Measurements from ENCODE around the gene TMEM38A.

Gene TMEM38A

GRCh38 chr19:16660763-16661479 is at the start of gene TMEM38A:
TMEM38A (plus strand) TSS chr19:16661139; CDS start chr19:16661218, 79 bp downstream.
- FAIRE-seq (no peak), DNase-seq (ENCODE audit: extremely low spot score, insufficient read length, low read depth) (no peak)

DNA sequence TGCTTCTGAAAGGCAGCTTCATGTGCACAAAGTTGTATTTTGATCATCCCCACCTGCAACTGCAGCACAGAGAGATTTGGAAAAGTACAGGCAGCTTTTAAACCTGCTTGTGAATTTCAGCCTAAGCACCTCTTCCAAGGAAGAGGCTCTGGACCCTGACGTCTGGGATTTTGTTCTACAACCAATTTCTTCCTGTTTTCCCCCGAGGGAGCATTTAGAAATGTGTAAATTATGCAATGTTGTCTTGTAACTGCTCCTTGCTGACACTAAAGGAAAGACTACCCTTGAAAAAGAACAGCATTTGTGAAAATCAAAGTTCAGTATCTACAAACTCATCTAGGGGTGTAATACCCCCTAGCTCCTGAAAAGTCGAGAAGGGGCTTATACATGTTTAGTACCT is 48.3 kb upstream of the TMEM38A start:
- no peak for FAIRE-seq
- no peak for DNase-seq (ENCODE audit: extremely low spot score, insufficient read length, low read depth)

- DNase-seq (ENCODE audit: extremely low spot score, insufficient read length, low read depth): no peak
- FAIRE-seq: no peak
Observed at GRCh38 chr19:16613841-16614240, 47.1 kb upstream of the TMEM38A start.

- no peak for FAIRE-seq
- no peak for DNase-seq (ENCODE audit: extremely low spot score, insufficient read length, low read depth)
Observed at GRCh38 chr19:16614941-16615340, 46.0 kb upstream of the TMEM38A start.

- FAIRE-seq (no peak), DNase-seq (ENCODE audit: extremely low spot score, insufficient read length, low read depth) (no peak)
Observed at GRCh38 chr19:16615808-16616207, 45.1 kb upstream of the TMEM38A start.

DNA sequence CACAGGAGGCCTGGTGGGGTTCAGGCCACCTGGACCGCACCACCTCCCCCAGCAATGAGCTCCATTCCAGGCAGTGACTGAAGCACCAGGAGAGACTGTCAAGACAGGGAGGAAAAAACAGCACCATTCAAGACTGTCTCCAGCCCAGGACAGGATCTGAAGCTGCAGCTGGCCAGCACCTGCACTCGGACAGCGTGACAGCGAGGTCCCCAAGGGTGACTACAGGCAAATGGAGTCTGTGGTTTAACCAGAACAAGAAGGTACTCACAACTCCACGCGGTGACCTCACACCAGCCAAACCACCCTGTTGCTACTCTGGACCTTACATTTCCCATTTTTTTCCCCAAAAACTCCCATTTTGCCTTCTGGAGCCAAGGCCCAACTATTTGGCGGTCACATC is 42.7 kb upstream of the TMEM38A start:
- FAIRE-seq: no peak
- DNase-seq (ENCODE audit: extremely low spot score, insufficient read length, low read depth): no peak

DNA sequence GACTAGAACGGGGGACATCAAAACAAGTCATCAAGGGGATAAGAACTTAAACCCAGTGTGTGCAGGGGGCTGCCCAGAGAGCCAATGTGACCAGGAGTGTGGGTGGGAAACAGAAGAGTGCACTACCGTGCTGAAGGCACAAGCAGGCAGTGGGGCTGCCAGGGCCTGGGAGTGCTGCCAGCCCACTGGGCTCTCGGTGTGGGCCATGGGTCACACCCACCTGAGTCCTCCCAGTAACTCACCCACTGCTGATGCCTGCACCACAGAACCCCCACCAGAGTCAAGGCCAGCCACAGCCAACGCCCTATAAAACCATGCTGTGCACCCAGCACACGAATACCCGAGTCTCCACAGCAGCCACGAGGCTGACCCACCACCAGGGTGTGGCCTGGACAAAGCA is 41.5 kb upstream of the TMEM38A start:
- DNase-seq (ENCODE audit: extremely low spot score, insufficient read length, low read depth): no peak
- FAIRE-seq: no peak

GRCh38 chr19:16620018-16620417 is 40.9 kb upstream of the TMEM38A start:
- FAIRE-seq: no peak
- no peak for DNase-seq (ENCODE audit: extremely low spot score, insufficient read length, low read depth)

DNA sequence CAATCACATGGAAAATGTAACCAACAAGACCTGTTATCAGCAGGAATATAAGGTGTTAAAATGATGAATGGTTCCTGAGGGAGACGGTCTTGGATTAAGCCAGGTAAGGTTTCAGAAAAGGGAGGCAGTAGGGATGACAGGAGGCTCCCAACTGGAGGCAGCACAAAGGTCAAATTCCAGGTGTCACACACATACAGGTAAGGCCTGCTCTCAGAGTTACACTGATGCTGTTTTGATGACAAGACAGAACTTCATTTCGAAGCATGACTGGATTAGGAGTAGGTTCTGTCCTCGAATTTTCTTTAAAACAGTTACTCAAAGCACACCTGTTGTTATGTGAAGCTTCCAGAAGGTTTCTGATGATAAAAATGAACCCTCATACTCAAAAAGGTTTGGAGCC is 40.4 kb upstream of the TMEM38A start:
- FAIRE-seq (no peak), DNase-seq (ENCODE audit: extremely low spot score, insufficient read length, low read depth) (no peak)

DNA sequence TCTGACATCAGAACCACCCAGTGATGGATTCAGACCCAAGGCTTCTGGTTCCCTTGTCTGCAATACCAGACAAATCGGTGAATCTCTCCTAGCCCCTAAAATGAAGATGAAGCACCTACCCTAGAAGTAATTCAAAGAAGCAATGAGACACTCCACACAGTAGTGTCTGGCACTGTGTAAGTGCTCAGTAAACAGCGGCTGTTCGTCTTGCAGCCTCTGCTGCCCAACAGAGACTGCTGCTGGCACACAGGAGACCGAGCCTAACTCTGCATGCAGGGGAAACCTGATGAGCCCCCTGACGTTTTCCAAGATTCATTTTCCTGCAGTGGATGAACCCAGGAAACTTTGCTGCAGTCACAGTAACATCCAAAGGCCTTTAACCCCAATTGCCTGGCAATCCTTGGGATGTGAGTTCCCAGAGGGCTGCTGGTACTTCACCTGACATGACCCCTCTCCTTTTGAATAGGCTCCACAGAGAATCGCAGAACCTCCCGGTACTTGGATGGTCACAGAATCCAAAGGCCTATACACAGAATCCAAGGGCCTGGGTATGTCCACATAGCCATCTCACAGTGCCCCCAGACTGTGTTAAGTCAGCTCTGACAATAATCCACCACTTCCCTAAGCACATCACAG is 39.7 kb upstream of the TMEM38A start:
- no peak for DNase-seq (ENCODE audit: extremely low spot score, insufficient read length, low read depth)
- FAIRE-seq: no peak

DNA sequence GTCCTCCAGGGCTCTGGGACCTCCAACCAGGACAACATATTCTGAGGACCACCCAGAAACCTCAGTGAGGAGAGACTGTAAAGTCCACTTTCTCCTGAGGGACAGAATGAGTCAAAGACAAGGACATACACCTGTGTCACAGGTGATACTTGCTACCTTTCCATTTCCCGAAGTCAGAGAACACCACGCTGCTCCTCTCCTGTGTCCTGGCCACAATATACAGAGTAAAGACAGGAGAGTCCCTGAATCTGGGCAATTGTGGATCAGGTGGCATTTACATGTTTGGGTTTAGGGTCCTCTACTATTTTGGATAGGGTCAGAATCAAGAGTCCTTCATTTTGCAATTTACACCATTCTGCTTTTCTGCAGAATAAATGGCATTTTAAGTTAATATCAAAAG is 37.9 kb upstream of the TMEM38A start:
- DNase-seq (ENCODE audit: extremely low spot score, insufficient read length, low read depth) (no peak), FAIRE-seq (no peak)

DNA sequence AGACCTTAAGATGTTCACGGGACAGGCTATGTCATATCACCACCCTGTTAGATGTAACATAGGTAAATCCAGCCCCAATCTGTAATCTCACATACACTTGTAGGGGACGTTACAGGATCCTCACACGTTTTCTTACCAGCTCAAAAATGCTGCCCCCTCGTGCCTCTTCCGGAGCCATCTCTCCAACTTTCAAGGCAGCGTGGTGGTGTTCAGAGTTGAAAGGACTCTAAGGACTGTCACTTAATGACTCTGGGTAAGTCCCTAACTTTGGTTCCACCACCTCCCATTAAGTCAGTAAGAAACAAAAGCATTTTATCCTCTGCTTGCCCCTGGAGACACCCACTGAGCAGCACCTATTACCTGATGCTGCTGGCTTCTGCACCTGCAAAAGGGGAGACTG is 37.4 kb upstream of the TMEM38A start:
- peak; percentile 33 for FAIRE-seq
- DNase-seq (ENCODE audit: extremely low spot score, insufficient read length, low read depth): no peak

GRCh38 chr19:16624236-16624635 is 36.7 kb upstream of the TMEM38A start:
- no peak for FAIRE-seq
- no peak for DNase-seq (ENCODE audit: extremely low spot score, insufficient read length, low read depth)

DNA sequence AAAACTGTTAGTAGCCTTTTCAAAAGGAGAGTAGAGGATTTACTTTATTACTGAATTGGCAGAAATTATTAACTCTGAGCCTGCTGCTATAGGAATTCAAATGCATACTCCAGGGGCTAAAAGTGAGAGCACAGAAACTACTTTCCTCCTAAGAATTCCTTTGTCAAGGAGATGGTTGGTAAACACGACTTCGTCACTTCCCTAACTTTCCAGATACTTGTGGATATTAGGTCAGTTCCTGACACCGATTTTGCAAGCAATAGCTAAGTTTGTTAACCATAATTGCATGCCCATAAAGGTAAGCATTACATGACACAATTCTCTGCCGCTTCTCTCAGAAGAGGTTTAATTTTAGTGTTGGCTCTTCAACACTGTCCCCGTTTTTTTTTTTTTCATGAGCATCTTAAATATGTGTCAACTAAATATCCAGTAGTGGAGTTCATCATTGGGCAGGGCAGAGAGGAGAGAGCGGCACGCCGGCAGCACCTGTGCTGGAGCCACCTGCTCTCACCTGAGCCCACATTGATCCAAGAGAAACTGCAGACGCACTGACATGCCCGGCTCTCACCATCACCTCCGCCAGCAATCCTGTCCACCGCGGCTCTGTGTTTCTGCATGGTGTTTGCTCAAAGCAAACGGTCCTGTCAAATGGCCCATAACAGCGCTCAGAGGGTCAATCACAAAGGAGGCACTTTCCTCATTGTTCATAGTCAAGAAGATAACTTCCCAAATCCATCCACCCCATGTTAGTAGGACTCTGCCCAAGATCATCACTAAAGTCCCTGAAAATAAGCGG is 35.6 kb upstream of the TMEM38A start:
- FAIRE-seq (no peak), DNase-seq (ENCODE audit: extremely low spot score, insufficient read length, low read depth) (no peak)

- FAIRE-seq (no peak), DNase-seq (ENCODE audit: extremely low spot score, insufficient read length, low read depth) (no peak)
Observed at GRCh38 chr19:16626796-16627192, 34.1 kb upstream of the TMEM38A start.

DNA sequence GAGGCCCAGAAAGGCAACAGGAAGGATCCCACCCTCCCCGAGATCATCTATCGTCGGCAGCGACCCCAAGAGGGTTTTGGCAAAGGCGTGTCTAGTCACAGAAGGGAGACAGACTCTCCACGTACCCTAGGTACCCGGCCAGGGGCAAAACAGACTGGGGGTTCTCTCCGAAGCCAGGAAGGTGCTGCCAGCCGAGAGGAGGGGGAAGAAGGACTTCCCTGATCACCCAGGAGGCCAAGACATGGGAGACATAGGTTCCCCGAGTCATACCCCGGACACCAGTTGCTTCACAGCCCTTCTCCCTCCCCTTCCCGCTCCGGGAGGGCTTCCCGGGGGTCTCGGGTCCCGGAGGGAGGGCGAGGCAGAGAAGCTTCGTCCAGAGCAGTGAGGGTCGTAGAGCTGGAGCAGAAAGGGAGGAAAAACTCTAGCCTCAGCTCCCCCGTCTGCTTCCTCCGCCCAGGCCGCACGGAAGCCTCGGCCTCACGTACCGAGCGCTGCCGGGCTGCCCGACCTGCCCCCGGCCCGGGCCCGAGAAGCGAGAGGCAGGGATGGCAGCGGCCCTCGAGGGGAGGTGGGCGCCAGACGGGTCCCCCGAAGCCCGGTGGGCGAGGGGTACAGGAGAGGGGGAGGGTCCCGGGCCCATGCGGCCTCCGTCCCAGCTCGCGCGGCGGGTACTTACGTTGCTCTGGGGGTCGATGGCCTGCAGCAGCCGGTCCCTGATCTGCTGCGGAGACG is 33.6 kb upstream of the TMEM38A start:
- FAIRE-seq (no peak), DNase-seq (ENCODE audit: extremely low spot score, insufficient read length, low read depth) (no peak)

- DNase-seq (ENCODE audit: extremely low spot score, insufficient read length, low read depth): no peak
- FAIRE-seq: no peak
Observed at GRCh38 chr19:16627928-16628182, 33.1 kb upstream of the TMEM38A start.

- FAIRE-seq (peak; percentile 92), DNase-seq (ENCODE audit: extremely low spot score, insufficient read length, low read depth) (peak; percentile 86)
Observed at GRCh38 chr19:16628183-16628983, 32.6 kb upstream of the TMEM38A start, which contains the start of gene MED26. MED26 (minus strand) TSS chr19:16628204; CDS start chr19:16627943, 261 bp downstream.

- DNase-seq (ENCODE audit: extremely low spot score, insufficient read length, low read depth) (no peak), FAIRE-seq (peak; percentile 79)
Observed at GRCh38 chr19:16628984-16629691, 31.8 kb upstream of the TMEM38A start.

Measured in GM18507 (cell line).